Measurements from ENCODE around the gene DOC2B.
"Not testable (repeated sequence)": the region's sequence is repeated elsewhere in the genome, so short reads cannot be mapped to it uniquely, and the experiment has no call there.

Gene DOC2B

DNA sequence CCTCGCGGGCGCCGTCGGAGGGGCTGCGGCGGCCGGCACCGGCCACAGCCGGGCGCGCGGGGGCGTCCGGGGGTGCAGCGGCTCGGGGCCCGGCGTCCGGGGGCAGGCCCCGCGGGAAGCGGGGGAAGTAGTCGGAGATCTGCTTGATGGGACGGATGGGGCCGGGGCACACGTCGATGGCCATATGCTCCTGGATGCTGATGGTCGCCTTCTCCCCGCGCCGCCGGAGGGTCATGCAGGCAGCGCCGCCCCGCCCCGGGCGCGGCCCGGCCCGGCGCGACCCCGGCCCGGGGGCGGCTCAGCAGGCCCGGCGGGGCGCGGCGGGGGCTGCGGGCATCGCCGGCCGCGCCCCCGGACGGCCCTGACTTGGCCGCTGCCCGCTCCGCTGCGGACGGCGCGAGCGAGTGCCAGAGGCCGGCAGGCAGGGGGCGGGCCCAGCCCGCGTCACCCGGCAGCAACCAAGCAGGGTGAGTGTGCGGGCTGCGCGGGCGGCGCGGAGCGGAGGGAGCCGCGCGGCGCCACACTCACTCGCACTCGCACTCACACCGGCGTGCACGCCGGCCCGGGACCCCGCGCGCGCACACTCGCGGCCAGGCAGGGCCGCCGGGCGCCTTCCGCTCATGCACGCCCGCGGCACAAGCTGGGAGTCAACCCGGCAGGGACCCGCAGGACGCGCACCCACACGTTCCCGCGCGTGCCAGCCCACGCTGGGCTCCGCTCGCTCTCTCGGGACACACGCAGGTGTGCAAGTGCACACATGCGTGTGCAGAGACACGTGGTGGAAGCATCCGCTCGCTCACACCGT lies at the start of gene DOC2B:
Gene DOC2B (minus strand): TSS at position 406 of the 805 bp plus-strand sequence. CDS start 171 bp downstream, at position 235.
- peak; percentile 54 for DNase-seq (ENCODE audit: low read depth)

GRCh38 chr17:230395-230770 lies 48.9 kb upstream of the DOC2B start:
- DNase-seq (ENCODE audit: low read depth): no peak

- DNase-seq (ENCODE audit: low read depth): no peak
Observed at GRCh38 chr17:229709-230394, 48.4 kb upstream of the DOC2B start.

- peak; percentile 18 for DNase-seq (ENCODE audit: low read depth)
Observed at GRCh38 chr17:228951-229708, 47.7 kb upstream of the DOC2B start.

DNA sequence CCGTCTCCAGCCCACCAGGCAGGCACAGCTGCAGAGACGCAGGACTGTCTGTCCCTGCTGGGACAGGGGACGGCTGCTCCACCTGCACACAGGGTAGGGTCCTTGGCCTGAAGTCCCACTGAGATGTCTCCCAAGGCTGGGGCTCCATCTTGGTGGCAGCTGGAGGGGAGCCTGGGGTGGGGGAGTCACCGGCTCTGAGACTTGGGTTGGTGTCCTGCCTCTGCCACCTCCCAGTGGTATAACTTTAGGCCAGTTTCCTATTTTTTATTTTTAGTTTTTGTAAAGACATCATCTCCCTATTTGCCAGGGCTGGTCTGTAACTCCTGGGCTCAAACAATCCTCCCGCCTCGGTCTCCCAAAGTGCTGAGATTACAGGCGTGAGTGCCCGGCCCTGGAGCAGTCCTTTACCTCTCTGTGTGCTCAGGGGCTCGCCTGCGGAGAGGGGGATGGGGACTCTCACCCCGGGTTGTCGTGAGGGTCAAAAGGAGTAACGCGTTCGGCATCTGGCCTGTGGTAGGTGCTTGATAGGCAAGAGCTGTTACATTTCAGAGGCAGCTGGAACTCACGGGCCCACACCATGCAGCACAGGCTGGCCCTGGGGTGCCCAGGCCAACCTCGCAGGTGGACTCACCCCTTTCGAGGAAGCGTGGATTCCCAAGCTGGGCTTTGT lies 46.6 kb upstream of the DOC2B start:
- DNase-seq (ENCODE audit: low read depth): no peak

DNA sequence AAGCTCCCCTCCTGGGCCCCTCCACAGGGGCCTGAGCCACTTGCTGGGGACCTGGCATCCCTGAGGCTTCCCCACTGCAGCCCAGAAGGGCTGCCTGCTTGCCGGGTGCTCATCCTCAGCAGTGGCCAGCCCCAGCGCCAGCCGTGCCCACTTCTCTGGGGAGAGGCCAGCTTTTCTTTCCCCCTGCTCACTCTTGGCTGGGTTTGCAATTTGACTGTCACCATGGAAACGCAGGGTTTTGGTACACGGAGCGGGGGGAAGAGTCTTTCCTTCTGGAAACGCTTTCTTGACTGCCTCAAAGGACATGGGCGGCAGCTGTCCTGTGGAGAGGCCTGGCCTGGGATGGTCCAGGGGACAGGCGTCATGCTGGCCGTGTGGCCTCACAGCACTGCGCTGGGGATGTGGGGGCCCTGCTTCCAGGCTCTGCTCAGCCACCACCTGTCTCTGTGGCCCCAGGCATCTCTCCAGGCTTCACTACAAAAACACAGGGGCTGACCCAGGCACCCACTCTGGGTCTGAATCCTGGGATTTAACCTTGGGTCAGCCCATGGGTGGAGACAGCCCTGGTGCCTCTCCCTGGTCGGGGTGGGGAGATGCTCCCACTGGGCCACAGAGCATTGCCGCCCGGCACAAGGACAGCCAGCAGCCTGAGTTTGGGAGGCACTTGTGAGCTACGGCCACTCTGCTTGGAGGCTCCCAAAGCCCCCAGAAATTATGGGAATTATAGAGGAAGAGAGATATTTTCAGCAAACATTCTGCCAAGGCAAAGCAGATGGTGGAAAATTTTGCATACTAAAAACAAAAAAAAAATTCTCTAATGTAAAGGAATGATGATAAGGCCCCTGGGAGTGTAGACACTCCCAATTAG lies 45.9 kb upstream of the DOC2B start:
- DNase-seq (ENCODE audit: low read depth): no peak

- DNase-seq (ENCODE audit: low read depth): no peak
Observed at GRCh38 chr17:226108-227077, 44.9 kb upstream of the DOC2B start.

DNA sequence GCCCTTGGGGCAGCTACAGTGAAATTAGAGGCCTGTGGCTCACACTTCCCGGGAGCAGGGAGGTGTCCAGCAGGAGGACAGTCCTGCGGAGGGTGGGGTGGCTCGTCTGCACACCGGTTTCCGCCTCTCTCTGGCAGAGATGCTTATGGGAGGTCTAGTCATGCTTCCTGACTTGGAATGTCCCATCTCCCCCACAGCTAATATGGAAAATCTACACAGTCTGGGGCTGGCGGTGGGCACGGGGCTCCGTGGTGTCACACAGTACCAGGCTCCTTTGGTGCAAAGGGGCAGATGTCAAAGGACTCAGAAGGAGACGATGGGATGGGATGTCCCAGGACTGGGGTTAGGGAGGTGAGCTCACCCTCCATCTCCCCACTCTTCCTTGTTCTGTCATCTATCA lies 44.1 kb upstream of the DOC2B start:
- no peak for DNase-seq (ENCODE audit: low read depth)

DNA sequence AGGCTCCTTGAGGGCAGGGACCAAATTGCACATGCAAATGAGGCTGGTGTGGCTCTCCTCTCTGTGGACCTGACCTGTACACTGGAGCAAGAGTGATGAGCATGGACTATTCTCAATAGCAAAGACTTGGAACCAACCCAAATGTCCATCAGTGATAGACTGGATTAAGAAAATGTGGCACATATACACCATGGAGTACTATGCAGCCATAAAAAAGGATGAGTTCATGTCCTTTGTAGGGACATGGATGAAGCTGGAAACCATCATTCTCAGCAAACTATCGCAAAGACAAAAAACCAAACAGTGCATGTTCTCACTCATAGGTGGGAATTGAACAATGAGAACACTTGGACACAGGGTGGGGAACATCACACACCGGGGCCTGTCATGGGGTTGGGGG lies 43.1 kb upstream of the DOC2B start:
- DNase-seq (ENCODE audit: low read depth): not testable (repeated sequence)

DNA sequence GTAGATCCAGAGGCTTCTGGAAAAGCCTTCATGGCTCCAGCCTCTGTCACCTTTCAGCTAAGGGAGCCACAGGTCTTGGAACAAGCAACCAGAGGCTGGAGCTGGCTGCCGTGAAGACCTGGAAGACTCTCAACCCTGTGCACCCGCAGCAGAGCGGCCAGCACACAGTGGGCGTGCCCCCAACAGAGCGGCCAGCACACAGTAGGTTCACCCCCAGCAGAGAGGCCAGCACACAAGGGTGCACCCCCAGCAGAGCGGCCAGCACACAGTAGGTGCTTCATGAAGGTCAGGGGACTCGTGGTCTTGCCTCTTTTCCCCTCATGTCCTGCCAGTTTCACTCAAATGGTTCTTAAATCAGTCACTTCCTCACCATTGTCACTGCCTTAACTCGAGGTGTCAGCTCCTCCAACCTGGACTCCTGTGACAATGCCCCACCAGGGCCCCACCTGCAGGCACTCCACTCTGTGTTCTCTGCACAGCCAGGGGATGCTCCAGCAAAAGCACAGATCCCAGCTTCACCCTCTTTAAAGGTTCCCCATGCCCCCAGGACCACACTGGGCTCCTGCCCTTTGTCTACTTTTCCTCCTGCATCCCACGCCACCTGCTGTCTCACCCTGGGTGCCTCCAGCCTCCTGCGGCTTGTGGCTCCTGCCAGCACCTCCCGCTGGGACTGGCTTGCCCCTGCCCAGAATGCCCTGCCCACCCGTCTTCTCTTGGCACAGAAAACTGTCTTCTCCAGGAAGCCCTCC lies 42.4 kb upstream of the DOC2B start:
- DNase-seq (ENCODE audit: low read depth): no peak

- DNase-seq (ENCODE audit: low read depth): no peak
Observed at GRCh38 chr17:222172-222571, 40.7 kb upstream of the DOC2B start.

DNA sequence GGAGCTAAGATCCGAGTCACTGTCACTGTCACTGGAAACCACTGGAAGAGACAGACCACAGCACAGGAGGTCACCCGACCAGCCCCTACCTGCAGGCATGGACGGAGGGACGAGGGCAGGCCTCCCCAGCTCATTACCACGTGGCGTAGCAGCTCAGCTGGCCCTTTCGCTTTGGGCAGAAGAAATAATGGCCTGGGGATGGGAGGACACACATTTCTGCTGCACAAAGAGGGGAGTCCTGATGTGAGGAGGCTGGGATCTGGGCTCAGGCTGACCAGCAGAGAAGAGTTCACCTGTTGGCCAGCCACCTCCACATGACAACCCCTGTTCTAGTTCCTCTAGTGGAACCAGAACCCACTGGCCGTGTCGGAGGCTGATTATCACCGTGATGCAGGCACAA lies 38.2 kb upstream of the DOC2B start:
- DNase-seq (ENCODE audit: low read depth): no peak

DNA sequence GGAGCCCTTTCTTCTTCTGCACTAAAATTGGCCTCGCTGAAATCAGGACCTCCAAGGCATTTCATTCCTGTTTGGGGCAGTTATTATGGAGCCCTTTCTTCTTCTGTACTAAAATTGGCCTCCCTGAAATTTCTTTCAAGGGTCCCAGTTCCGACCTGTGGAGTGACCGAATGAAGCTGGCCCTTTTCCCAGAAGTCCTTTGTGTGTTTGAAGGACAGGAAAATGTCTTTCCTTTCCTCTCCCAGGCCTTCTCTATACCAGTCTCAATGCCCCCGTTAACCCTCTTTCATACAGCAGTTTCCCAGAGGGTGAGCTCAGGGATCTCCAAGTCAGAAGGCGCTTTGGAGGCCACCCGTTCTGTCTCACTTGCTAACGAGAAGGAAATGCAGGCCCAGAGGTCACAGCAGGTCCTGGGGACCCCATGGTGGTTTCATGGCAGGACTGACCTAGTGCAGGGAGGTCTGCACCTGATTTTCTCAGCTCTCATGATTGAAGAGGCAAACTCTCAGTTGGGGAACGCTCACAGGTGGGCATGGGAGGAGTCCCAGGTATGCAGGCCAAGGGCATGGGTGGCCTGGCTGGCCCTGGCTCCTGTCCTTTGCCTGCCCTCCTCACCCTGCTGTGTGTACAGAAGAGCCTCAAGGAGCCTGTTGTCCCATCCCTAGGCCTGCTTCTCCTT lies 37.1 kb upstream of the DOC2B start:
- no peak for DNase-seq (ENCODE audit: low read depth)

GRCh38 chr17:216625-217024 lies 35.2 kb upstream of the DOC2B start:
- DNase-seq (ENCODE audit: low read depth): no peak

DNA sequence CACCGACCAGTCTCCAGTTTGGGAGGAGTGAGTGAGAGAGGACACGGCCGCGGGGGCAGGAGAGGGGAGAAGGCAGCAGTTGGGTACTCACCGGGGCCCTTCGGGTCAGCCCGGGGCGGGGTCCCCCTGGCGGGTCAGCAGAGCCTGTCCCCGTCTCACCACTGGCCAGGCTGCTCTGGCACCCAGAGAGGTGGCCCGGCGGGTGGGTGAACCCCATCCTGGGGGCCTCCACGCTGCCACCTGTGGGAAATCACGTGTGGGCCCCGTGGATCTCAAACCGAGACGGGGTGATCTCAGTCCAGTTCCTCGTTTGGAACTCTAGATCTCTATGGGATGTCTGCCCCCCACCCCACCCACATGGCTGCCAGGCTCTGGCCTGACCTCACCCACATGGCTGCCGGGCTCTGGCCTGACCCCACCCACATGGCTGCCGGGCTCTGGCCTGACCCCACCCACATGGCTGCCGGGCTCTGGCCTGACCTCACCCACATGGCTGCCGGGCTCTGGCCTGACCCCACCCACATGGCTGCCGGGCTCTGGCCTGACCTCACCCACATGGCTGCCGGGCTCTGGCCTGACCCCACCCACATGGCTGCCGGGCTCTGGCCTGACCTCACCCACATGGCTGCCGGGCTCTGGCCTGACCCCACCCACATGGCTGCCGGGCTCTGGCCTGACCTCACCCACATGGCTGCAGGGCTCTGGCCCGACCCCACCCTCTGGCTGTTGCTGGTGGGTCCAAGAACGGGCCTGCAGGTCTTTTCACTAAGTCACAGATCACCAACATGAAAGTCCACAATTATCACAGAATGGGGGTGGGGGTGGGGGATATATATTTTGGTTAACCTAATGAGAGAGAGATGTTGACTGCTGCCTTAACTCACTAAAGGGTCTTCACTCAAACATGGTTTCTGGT lies 34.4 kb upstream of the DOC2B start:
- DNase-seq (ENCODE audit: low read depth): not testable (repeated sequence)

DNA sequence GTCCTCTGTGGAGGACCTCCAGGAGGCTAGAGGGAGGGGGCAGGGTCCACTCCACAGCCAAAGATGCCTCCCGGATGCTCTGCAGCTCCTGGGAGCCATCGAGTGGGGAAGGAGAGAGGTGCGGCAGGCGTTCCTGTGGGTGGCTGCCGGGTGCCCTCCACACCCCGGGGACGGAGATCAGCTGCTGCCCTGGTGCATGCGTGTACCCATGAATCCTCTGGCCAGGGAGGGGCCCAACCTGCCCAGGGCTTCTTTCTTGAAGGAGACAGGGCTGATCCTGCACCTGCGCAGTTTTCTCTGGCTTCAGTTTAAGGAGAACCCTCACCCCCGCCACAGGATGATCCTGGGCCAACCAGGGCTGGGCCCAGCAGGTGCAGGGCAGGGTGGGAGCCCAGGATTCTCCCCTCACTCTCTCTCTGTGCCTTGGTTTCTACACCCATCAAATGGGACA lies 33.5 kb upstream of the DOC2B start:
- DNase-seq (ENCODE audit: low read depth): no peak

DNA sequence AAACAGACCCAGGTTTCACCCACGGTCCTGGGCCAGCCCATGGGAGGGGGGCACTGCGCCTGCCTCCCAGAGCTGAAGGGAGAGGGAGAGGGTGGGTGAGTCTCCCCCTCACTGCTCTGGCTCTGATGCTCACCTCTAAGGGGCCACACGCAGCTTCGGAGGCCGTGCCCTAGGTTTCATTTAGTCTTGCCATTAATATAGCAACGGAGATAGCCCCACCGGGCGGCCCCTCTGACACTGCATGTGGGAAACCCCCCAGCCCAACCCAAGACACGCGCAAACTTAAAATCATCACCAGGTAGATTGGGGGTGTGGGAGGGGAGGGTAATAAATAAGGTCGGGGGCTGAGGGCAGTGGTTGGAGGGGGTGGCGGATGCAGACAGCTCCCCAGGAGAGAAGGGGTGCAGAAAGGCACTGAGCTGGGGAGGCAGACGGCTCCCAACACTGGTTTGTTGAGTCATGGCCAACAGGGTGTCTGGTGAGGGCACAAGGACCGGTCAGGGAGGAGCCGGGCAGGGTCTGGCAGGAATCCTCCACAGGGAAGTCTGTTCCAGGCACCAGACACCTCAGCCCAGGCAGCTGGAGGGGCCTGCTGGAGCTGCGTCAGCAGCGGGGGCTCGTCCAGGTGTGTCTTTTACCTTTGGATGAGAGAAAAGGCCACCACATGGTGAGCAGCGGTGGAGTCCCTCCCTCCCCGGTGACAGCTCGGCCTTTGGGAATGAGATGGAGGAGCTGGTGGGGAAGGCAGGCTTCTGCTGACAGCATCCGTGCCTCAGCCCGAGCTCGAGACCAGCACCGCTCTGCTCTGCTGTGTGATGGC lies 32.0 kb upstream of the DOC2B start:
- DNase-seq (ENCODE audit: low read depth): no peak
